Mesodermal cell (in vitro differentiated cells): Measurements from ENCODE around the gene L1CAM. TPM values are rescaled to one million over a fixed set of nuclear protein-coding genes. Genes with fewer than 3 reads are reported as not detected.

ENCODE experiments used
- H3K27ac ChIP-seq: 2 replicates; pipeline ENCODE4 v1.7.0; 2013; ENCODE audit warnings: mild to moderate bottlenecking, low read depth, low read length, moderate library complexity; ENCODE audit not compliant: severe bottlenecking
- H3K36me3 ChIP-seq: 2 replicates; pipeline ENCODE4 v1.7.1; 2013; ENCODE audit warnings: mild to moderate bottlenecking, low read length, moderate library complexity; ENCODE audit not compliant: control insufficient read depth, insufficient read depth
- H3K4me1 ChIP-seq: one replicate; pipeline ENCODE4 v1.7.1; 2013; ENCODE audit warnings: mild to moderate bottlenecking, low read length; ENCODE audit not compliant: insufficient read depth, control insufficient read depth, poor library complexity, severe bottlenecking
- H3K4me3 ChIP-seq: 2 replicates; pipeline ENCODE4 v1.7.0; 2013; ENCODE audit warnings: low read length, control low read depth, mild to moderate bottlenecking; ENCODE audit not compliant: insufficient read depth, poor library complexity, severe bottlenecking; ENCODE audit errors: extremely low read depth
- H3K9me3 ChIP-seq: 2 replicates; pipeline ENCODE4 v1.7.1; 2013; ENCODE audit warnings: mild to moderate bottlenecking, low read length, moderate library complexity; ENCODE audit not compliant: control insufficient read depth
- WGBS, 2 experiments: methylation state at CpG; one replicate each; pipeline ENCODE4 v1.1.5; 2013; ENCODE audit warnings: missing lambda C conversion rate in 2 of 2; ENCODE audit not compliant: insufficient coverage in 2 of 2; 5-methylcytosine and 5-hydroxymethylcytosine counted together
- polyA plus RNA-seq, 2 experiments: library from polyadenylated mRNA; stranded (reverse); fragments of 50-300 nt; gene quantifications; one replicate each; pipeline ENCODE4 v1.2.3, GENCODE V29; 2013

The L1CAM gene
- 53.0 TPM for polyA plus RNA-seq (2013, experiment 1 of 2)
- 39.3 TPM for polyA plus RNA-seq (2013, experiment 2 of 2)

- 0% methylated on average over 3 to 19 of the region's 94 CpGs for WGBS, 2 experiments
- peak within 1 kb of the TSS; percentile 23 for H3K27ac ChIP-seq
- H3K4me1 ChIP-seq = peaks cover 27% of the 10 kb centered on the region
- H3K36me3 ChIP-seq = no peaks in the 10 kb centered on the region
- no peaks in the 10 kb centered on the region for H3K9me3 ChIP-seq
- H3K4me3 ChIP-seq = peak within 1 kb of the TSS; percentile 43
These were observed at the start of gene L1CAM for GRCh38 chrX:153885968-153886903. Gene L1CAM, minus strand, starts transcription at chrX:153886173. Its CDS starts 10,337 bp downstream, at chrX:153875836.

GRCh38 chrX:153935326-153935851, 49.4 kb upstream of the L1CAM start:
- 24 to 49% methylated on average over 9 to 21 of the region's 32 CpGs for WGBS, 2 experiments
- no peak overlapping the region for H3K27ac ChIP-seq
- no peaks in the 10 kb centered on the region for H3K4me1 ChIP-seq
- H3K36me3 ChIP-seq = peaks cover 19% of the 10 kb centered on the region
- peak overlapping the region; percentile 14 for H3K4me3 ChIP-seq
- H3K9me3 ChIP-seq = no peaks in the 10 kb centered on the region

- 0% methylated on average over 12 of the region's 87 CpGs for WGBS, 2 experiments
- Histone ChIP-seq H3K27ac (peak within 1 kb of the TSS; percentile 5), H3K4me3 (peak within 1 kb of the TSS; percentile 59), H3K36me3 (peaks cover 21% of the 10 kb centered on the region), H3K9me3 (no peaks in the 10 kb centered on the region), H3K4me1 (no peaks in the 10 kb centered on the region)
These were observed 48.9 kb upstream of the L1CAM start, which contains the start of gene NAA10 for GRCh38 chrX:153934762-153935325. Gene NAA10, minus strand, starts transcription at chrX:153935037. Its CDS starts 133 bp downstream, at chrX:153934904.

- H3K27ac ChIP-seq = peak overlapping the region; percentile 5
- H3K4me1 ChIP-seq = no peaks in the 10 kb centered on the region
- 2 to 4% methylated on average over 13 to 25 of the region's 33 CpGs for WGBS, 2 experiments
- peaks cover 22% of the 10 kb centered on the region for H3K36me3 ChIP-seq
- H3K4me3 ChIP-seq = peak overlapping the region; percentile 59
- H3K9me3 ChIP-seq = no peaks in the 10 kb centered on the region
These were observed 48.3 kb upstream of the L1CAM start for GRCh38 chrX:153934148-153934761.

- Histone ChIP-seq H3K9me3 (no peaks in the 10 kb centered on the region), H3K36me3 (peaks cover 22% of the 10 kb centered on the region), H3K4me3 (peak overlapping the region; percentile 59), H3K27ac (no peak overlapping the region), H3K4me1 (no peaks in the 10 kb centered on the region)
- WGBS, 2 experiments = 68 to 100% methylated on average over 1 to 4 of the region's 7 CpGs
These were observed 47.8 kb upstream of the L1CAM start for GRCh38 chrX:153933748-153934147.

GRCh38 chrX:153932220-153932915, 46.4 kb upstream of the L1CAM start:
- Histone ChIP-seq H3K4me1 (no peaks in the 10 kb centered on the region), H3K36me3 (peaks cover 22% of the 10 kb centered on the region), H3K4me3 (no peak overlapping the region), H3K27ac (no peak overlapping the region), H3K9me3 (no peaks in the 10 kb centered on the region)
- WGBS, 2 experiments = 91 to 100% methylated on average over 3 to 4 of the region's 13 CpGs

GRCh38 chrX:153931748-153932147, 45.8 kb upstream of the L1CAM start:
- Histone ChIP-seq H3K4me1 (peaks cover 4% of the 10 kb centered on the region), H3K27ac (no peak overlapping the region), H3K9me3 (no peaks in the 10 kb centered on the region), H3K36me3 (peaks cover 22% of the 10 kb centered on the region), H3K4me3 (no peak overlapping the region)
- WGBS, 2 experiments = 90 to 98% methylated on average over 2 to 7 of the region's 13 CpGs

- WGBS, 2 experiments = 92% methylated on average over 2 of the region's 8 CpGs; no CpG with 5 or more reads in 1 of the 2 experiments
- Histone ChIP-seq H3K4me1 (peaks cover 4% of the 10 kb centered on the region), H3K36me3 (peaks cover 22% of the 10 kb centered on the region), H3K9me3 (no peaks in the 10 kb centered on the region), H3K27ac (no peak overlapping the region), H3K4me3 (no peak overlapping the region)
These were observed 45.2 kb upstream of the L1CAM start for GRCh38 chrX:153931151-153931550.

GRCh38 chrX:153930011-153930910, 44.3 kb upstream of the L1CAM start:
- H3K27ac ChIP-seq = no peak overlapping the region
- H3K4me1 ChIP-seq = peaks cover 6% of the 10 kb centered on the region
- no peak overlapping the region for H3K4me3 ChIP-seq
- no peaks in the 10 kb centered on the region for H3K9me3 ChIP-seq
- WGBS, 2 experiments = 95 to 100% methylated on average over 15 to 21 of the region's 31 CpGs
- H3K36me3 ChIP-seq = peaks cover 22% of the 10 kb centered on the region
